Stimulated activated CD8-positive, alpha-beta memory T cell treated with anti-CD3 and anti-CD28 coated beads, Interleukin-4, amount 100 ng/mL, for 1 hour (primary cell): Measurements from ENCODE around the gene LCE3A.
A peak's percentile ranks its signal among the peaks of the same experiment; 100 is the strongest.
"Not testable (repeated sequence)": the region's sequence is repeated elsewhere in the genome, so short reads cannot be mapped to it uniquely, and the experiment has no call there.

ENCODE experiments used
- DNase-seq, 2 donors: peaks; one replicate each; pipeline ENCODE4 v3.0.0-alpha.2; 2020; ENCODE audit warnings: low read depth in 2 of 2, low spot score in 1 of 2

LCE3A gene

GRCh38 chr1:152622803-152623202 is at the start of gene LCE3A:
Gene LCE3A (minus strand): TSS chr1:152623103. CDS start chr1:152623103, 0 bp downstream.
- DNase-seq: no peak

- no peak for DNase-seq
Measured at GRCh38 chr1:152667648-152668047, 44.7 kb upstream of the LCE3A start.

DNA sequence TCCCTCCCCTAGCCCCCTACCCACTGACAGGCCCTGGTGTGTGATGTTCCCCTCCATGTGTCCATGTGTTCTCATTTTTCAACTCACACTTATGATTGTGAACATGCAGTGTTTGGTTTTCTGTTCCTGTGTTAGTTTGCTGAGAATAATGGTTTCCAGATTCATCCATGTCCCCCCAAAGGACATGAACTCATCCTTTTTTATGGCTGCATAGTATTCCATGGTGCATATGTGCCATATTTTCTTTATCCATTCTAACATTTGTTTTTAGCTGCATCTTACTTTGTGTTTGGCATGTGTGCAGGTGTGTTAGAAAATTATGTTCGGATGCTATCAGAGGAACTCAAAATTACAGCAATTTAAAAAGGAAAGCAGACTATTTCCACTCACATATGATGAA is 43.3 kb upstream of the LCE3A start:
- not testable (repeated sequence) for DNase-seq

GRCh38 chr1:152663098-152663497 is 40.2 kb upstream of the LCE3A start, which contains the start of gene LCE2D:
Gene LCE2D (plus strand): TSS chr1:152663380. CDS start chr1:152664106, 726 bp downstream.
- DNase-seq: no peak

- DNase-seq: no peak
Measured at GRCh38 chr1:152658649-152659048, 35.7 kb upstream of the LCE3A start.

GRCh38 chr1:152657677-152658076 is 34.8 kb upstream of the LCE3A start:
- DNase-seq: no peak

DNA sequence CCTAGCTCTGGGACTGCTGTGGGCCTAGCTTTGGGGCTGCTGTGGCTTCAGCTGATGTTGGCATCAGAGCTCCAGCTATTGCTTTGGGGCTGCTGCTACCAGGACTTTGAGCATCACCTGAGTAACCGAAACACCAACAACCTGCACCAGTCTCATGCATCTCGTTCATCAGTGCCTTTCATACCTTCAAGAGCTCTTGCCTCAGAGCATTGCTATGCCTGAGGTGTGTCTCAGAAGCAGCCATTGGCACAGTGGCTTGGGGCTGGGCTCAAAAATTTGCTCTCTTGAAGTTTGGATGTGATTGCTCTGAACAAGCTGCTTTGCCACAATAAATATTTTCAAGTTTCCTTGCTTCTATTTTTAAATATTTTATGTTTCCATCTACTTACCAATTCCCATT is 33.6 kb upstream of the LCE3A start:
- no peak for DNase-seq

GRCh38 chr1:152654110-152654509 is 31.2 kb upstream of the LCE3A start:
- peak in 1 of 2 donors; percentile 3 for DNase-seq

DNA sequence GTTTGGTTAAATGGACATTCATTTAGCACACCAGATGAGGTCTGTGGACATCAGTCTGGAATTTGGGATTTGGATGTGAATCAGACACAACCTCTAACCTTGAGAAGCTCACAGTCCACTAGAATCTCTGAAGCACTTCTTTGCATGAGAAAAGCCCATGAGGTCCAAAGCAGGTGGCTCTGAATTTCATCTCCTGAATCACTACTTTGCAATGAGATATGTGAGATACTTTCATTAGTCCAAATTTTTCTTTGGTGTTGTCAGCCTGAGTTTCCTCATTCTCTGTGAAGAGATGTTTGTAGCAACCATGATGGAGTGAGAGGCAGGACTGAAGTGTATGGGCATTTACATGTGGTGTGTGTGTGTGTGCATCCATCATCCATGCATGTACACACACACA is 23.8 kb upstream of the LCE3A start:
- DNase-seq: no peak

DNA sequence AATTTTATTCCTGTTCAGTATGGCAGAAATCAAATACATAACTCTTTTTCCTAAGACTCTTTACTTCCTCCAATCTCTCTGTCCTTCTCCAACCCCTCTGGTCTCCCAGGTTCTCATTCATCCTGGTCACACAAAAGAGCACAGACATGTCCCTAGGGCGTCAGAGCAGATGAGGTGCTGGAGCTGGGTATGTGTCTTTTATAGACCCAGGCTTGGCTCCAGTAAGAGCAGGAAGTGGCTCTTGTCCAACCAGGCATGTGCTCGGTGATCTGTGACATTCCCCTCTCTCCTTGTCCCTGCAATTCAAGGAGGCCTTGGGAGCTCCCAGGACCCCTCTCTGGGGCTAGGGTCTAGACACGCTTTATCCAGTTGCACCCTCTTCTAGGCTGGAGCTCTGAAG is 22.2 kb upstream of the LCE3A start:
- no peak for DNase-seq

DNA sequence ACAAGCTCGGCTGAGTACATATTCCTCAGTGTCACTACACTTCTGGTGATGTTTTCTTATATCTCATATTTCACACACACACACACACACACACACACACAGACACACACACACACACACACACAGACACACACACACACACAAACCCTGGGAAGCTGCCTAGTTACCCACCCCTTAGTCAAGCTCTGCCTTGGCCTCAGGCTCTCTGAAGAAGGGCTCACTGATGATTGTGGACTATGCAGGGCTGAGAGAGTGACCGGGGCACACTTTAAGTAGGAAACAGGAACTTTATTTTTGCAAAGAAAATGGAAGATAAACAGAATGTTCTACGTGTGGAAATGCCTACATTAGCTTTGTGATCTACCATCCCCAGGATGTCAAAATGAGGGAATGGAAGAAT is 21.0 kb upstream of the LCE3A start:
- no peak for DNase-seq

DNA sequence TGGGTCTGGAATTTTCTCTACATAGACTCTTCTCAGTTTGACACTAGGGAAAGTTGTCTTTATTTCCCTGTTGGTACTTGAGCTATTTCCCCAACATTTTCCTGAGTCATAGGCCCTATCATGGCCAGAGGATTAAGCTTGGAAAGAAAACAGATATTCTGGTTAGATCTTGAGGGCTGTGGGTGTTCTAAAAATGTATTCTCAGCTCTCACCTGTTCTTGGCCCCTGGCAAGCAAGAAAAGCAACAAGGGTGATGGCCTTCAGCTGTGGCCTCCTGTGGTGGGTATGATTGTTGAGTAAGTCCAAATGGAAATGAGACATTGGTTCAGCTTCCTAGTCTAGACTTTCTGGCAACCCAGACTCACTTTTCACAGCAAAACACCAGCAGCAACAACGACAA is 17.4 kb upstream of the LCE3A start:
- no peak for DNase-seq

DNA sequence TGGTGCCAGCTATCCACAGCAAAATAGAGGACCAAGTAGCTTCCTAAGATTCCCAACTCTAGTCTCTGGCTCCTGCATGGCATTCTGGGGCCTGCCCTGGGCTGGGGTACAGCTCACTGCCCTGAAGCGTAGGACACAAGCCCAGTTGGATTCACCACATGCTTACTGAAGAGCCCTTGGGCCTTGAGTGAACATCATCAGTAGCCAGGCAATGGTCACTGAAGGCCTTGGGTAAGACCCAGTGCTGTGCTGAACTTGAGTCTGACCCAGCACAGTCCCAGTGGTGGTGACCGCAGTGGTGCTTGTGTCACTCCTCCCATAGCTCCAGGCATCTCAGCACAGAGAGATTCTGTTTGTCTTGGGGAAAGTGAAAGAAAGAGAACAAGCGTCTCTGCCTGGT is 7.7 kb upstream of the LCE3A start:
- no peak for DNase-seq

GRCh38 chr1:152626744-152627143 is 3.8 kb upstream of the LCE3A start:
- DNase-seq: no peak

GRCh38 chr1:152623203-152623844 is 421 bp upstream of the LCE3A start:
- DNase-seq: no peak

- DNase-seq: no peak
Measured at GRCh38 chr1:152621993-152622392, 910 bp downstream of the LCE3A start.

- DNase-seq: no peak
Measured at GRCh38 chr1:152613511-152613910, 9.4 kb downstream of the LCE3A start, which contains the start of gene LCE3B. Gene LCE3B (plus strand): TSS chr1:152613811. CDS start chr1:152613811, 0 bp downstream.

- no peak for DNase-seq
Measured at GRCh38 chr1:152599934-152600333, 23.0 kb downstream of the LCE3A start, which contains the start of gene LCE3C. Gene LCE3C (plus strand): TSS chr1:152600234. CDS start chr1:152600732, 498 bp downstream.

- no peak for DNase-seq
Measured at GRCh38 chr1:152596986-152597385, 25.9 kb downstream of the LCE3A start.

- no peak for DNase-seq
Measured at GRCh38 chr1:152585586-152585985, 37.3 kb downstream of the LCE3A start.

GRCh38 chr1:152582647-152583046 is 40.3 kb downstream of the LCE3A start:
- DNase-seq: no peak

GRCh38 chr1:152580433-152580832 is 42.5 kb downstream of the LCE3A start, which contains the start of gene LCE3D:
Gene LCE3D (minus strand): TSS chr1:152580516. CDS start chr1:152579936, 580 bp downstream.
- DNase-seq: no peak

DNA sequence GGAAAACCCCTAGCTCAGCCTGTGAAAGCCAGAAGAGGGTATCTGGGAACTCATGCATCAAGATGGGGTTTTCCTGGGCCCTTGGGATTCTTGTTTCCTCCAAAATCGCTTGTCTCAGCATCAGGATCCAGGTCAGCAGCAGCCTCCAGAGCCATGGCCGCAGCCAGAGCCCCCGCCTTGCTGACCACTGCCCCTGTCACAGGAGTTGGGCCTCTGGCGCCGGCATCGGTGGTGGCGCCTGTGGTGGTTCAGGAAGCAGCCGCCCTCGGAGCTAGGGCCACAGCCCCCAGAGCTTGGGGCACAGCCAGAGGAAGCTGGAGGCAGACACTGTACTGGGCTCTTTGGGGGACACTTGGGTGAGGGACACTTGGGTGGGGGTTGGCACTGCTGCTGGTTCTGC is 43.4 kb downstream of the LCE3A start:
- not testable (repeated sequence) for DNase-seq
